ENCODE data around the gene SIGLEC8. TPM values are rescaled to one million over a fixed set of nuclear protein-coding genes. Genes with fewer than 3 reads are reported as not detected.
"Not testable (repeated sequence)": the region's sequence is repeated elsewhere in the genome, so short reads cannot be mapped to it uniquely, and the experiment has no call there.

Gene SIGLEC8
- total RNA-seq, 1 experiment from 2014 or later = not detected

DNA sequence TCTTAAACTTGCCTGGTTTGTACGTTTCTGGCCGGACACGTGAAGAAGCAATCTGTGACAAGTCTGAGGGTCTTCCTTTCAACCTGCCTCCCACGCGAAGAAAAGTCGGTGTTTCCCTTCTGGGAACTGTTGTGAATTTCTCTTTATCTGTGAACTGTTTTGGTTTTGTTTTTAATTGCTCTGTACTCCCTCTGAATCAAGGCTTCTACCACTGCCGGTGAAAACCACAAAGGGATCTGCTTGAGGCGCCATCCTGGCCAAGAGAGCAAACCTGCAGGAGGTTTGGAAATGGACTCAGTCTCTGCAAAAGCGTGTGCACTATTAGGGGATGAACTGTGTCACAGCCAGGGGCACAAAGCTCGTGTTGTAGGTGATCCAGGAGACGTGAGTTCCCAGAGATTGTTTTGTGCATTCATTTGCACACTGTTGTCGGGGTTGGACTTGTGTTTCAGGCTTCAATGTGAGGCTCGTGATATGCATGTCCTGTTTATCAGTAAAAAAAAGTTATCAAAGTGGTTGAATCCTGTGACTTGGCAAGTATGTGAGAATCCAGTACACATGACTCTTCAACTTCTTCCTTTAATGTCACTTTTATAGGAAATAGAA lies 9.7 kb downstream of the SIGLEC8 start:
- no peak for DNase-seq (ENCODE audit: extremely low read depth, low read depth)

DNA sequence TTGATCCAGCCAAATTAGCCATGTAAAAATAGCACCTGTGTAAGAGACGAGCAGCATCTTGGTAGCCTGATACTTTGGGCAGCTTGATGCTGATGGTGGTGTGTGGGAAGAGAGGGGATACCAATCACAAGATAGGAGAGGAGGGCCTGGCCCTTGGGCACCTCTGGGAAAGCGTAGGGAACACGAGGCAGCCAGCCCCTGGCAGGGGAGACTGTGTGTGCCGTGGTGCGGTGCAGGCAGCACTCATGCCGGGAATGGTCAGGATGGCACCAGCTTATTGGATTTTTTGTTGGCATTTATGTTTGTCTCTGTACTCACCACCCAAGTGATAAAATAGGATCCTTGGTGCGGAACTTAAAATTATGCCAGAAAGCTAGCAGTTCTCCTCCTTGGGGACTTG lies 10.2 kb downstream of the SIGLEC8 start:
- DNase-seq (ENCODE audit: extremely low read depth, low read depth) = no peak

DNA sequence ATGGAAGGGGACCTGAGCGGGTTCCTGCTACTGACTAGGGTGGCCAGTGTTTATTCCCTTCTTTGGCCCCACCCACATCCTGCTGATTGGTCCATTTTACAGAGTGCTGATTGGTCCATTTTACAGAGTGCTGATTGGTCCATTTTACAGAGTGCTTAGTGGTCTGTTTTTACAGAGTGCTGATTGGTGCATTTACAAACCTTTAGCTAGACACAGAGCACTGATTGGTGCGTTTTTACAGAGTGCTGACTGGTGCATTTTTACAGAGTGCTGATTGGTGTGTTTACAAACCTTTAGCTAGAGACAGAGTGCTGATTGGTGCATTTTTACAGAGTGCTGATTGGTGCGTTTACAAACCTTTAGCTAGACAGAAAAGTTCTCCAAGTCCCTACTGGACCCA lies 10.7 kb downstream of the SIGLEC8 start:
- not testable (repeated sequence) for DNase-seq (ENCODE audit: extremely low read depth, low read depth)

DNA sequence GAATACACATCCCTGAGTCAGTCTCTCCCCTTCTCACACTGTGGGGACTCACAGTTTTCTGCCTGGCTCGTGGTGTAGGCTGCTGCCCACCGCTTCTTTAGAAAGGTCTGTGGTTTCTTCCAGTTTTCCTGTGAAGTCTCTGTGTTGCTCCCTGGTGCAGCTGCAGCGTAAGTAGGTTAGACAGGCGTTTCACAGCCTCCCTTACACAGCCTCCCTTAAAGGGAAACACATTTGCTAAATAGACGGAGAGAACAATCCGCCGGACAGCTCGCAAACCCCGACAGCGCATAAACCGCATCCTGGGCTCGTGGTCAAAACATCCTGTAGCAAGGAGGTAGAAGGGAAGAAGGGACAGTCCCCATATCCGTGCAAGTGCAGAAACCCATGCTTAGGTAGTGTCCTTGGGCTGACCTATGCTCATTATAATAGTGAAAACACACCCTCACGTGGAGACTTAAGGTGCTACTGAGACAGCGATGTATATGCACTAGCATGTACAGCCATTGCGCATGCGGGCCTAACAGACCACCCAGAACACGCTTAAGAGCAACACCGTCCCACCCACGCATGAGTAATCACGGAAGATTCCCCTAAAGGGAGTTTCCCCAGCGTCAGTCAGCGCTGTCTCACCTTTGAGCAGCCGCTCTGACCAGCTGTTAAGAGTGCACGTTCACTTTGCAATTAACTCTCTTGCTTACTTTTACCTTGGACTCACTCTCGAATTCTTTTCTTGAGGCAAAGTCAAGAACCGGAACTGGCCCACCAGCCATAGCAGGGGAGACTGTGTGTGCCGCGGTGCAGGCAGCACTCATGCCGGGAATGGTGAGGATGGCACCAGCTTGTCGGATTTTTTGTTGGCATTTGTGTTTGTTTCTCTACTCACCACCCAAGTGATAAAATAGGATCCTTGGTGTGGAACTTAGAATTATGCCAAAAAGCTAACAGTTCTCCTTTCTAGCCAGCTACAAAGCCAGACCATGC lies 16.6 kb downstream of the SIGLEC8 start:
- no peak for DNase-seq (ENCODE audit: extremely low read depth, low read depth)

DNA sequence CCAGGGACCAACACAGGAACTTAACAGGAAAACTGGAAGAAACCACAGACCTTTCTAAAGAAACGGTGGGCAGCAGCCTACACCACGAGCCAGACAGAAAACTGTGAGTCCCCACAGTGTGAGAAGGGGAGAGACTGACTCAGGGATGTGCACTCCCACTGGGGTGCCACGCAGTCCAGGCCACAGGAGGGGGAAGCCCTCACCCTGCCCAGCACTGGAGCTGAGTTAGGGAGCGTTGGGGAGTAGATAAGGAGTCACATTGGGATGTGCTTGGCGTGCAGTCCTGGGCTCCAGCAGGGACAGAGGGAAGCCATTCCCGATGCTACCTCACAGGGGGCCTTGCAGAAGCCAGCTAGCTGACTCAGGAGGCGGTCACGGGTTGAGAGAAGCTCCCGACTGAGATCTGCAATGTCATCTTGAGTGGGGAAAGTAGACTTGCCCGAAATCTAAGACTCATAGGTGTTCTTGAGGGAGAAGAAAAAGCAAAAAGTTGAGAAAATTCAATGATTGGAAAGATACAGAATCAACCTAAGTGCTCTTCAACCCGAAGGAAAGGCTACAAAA lies 17.3 kb downstream of the SIGLEC8 start:
- no peak for DNase-seq (ENCODE audit: extremely low read depth, low read depth)

DNA sequence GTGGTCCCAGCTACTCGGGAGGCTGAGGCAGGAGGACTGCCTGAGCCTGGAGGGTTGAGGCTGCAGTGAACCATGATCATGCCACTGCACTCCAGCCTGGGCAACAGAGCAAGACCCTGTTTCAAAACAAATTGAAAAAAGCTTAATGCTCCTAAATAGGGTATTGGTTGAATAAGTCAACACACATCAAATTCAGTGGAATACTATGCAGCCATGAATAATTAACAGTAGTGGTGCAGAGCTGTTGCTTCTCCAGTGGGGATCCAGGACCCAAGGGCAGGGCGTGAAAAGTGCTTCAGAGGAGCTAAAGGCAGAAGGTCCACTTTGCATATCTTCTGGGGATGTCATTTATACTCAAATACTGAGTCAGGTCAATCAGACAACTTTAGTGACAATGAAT lies 18.2 kb downstream of the SIGLEC8 start:
- DNase-seq (ENCODE audit: extremely low read depth, low read depth) = no peak

DNA sequence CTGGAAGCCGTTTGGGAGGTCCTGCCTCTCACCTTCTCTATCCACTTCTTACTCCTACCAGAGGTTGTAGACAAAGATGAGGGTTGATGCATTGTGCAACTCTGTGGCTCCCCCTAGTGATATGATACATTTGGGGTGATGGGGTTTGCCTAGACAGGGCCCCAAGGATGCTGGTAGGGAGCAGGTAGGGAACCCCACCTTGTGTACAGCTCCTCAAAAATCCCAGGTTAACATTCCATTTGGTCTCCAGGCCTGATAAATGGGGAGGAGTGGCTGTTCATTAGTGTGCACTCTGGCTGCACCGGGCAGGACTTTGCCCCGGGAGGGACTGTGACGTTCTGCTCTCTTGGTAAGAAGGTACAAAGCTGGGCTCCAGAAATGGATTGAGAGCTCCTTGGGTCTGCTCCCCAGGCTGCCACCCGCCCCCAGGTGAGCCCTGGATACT lies 19.2 kb downstream of the SIGLEC8 start:
- no peak for DNase-seq (ENCODE audit: extremely low read depth, low read depth)

DNA sequence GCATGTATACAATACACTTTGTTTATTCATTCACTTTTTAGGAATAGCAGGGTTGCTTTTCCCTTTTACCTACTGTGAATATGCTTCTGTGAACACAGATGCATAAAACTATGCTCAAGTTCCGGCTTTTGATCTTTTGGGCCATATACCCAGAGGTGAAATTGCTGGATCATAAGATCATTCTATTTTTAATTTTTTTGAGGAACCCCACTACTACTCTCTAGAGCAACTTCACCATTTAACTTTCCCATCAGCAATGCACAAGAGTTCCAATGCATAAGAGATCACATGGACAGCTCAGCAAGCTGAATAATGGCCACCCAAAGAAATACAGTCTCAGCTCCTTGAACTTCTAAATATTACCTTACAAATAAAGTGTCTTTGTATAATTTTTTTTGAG lies 23.8 kb downstream of the SIGLEC8 start:
- no peak for DNase-seq (ENCODE audit: extremely low read depth, low read depth)

DNA sequence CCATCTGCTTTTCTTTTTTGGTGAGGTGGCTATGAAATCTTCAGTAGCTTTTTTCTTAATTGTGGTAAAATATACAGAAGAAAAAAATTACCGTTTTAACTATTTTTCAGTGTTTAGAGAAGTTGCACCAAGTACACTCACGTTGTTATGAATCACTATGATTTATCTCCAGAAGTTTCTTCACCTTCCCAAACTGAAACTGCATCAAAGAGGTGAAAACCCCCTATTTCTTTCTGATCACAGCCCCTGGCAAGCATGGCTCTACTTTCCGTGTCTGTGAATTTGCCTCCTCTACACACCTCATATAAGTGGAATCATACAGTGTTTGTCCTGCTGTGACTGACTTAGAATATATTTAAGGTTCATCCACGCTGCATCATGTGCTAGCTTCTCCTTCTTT lies 25.2 kb downstream of the SIGLEC8 start:
- DNase-seq (ENCODE audit: extremely low read depth, low read depth) = no peak

DNA sequence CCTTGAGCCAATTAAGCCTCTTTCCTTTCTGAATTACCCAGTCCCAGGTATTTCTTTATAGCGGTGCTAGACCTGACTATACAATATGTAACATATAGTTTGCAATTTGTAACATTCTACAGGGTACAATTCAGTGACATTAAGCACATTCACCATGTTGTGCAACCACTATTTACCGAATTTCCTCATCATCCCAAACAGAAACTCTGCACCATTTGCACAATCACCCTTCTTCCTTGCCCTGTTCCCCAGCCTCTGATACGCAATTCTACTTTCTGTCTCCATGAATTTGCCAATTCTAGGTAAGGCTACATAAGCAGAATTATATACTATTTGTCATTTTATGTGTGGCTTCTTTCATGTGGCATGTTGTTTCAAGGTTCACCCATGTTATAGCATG lies 27.1 kb downstream of the SIGLEC8 start:
- no peak for DNase-seq (ENCODE audit: extremely low read depth, low read depth)

DNA sequence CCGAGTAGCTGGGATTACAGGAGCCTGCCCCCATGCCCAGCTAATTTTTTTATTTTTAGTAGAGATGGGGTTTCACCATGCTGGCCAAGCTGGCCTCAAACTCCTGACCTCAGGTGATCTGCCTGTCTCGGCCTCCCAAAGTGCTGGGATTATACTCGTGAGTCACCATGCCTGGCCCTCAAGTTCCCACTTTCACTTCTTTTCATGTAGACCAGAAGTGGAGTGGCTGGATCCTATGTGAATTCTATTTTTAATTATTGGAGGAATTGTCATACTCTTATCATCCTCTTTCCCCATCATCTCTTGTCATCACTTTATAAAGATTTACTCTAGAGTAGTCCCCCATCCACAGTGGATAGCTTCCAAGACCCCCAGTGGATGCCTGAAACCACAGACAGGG lies 28.0 kb downstream of the SIGLEC8 start:
- no peak for DNase-seq (ENCODE audit: extremely low read depth, low read depth)

DNA sequence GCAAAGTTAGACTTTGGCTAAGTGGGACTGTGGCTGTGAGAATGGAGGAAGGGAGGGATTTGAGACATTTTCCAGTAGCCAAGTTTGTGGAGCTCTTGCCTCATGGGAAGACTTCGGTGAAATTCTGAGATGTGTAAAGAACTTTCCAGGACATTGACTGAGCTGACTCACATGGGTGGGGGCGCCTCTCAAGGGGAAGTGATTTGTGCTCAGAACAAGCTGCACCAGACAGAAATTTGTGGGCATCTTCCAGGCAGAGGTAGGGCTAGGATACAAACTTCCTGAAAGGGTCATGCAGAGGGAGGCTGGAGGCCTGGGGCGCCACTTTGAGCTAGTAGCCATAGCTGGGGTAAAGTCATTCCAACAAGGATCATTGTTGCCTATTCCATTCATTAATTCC lies 31.1 kb downstream of the SIGLEC8 start:
- no peak for DNase-seq (ENCODE audit: extremely low read depth, low read depth)

DNA sequence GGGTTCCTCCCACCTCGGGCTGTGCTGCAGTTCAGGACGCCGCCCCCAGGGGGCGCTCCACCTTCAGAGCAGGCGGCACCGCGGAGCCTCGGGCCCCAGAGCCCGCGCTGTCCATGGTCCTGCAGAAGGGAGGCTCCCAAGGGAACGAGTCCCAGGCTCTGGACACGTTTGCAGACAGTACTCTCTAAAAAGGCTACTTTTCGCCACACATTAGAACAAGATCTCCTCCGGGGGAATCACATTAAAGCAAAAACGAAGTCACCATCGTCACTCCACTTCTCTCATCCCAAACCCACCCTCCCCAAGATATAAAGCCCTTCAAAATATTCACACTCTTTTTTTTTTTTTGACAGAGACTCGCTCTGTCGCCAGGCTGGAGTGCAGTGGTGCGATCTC lies 36.2 kb downstream of the SIGLEC8 start:
- DNase-seq (ENCODE audit: extremely low read depth, low read depth) = peak; percentile 73

DNA sequence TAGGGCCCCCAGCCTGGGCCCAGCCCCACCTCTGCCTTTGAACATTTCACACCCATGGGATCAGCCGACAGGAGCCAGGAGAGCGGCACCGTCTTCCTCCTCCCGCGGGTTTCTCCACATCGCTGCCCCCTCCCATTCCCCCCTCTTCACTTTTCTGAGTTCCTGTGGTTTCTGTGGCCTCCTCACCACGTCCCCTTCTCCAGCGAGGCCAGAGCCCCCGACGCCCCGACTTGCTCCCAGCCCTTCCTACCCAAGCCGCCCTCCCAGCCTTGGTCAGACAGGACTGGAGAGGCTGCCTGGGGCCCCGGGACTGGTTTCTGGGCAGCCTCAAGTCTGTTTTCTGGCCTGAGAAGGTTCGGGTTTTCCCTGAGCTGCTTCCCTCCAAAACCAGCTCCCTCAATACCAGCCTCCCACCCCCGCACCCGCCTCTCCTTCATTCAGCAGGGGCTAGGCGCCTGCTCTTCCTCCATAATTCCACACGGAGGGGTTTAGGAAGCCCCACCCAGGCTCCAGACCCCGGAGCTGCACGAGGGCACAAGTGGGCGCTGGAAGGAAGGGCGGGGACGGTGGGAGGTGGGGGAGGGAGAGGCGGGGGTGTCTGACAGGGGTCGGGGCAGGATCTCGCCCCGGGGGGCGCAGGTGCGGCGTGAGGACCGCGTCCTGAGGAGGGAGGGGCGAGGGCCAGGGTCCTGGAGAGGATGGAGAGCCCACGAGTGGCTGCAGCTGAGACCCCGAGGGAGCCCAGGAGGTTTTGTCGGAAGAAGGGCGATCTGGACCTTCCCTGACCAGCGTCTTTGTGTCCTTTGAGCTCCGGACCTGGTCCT lies 36.8 kb downstream of the SIGLEC8 start:
- DNase-seq (ENCODE audit: extremely low read depth, low read depth) = no peak

DNA sequence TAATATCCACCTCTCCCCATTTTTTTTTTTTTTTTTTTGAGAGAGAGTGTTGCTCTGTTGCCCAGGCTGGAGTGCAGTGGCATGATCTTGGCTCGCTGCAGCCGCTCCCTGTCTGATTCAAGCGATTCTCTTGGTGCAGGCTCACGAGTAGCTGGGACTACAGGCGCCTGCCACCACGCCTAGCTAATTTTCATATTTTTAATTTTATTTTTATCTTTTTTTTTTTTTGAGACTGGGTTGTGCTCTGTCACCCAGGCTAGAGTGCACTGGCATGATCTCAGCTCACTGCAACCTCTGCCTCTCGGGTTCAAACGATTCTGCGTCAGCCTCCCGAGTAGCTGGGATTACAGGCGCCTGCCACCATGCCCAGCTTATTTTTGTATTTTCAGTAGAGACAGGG lies 37.7 kb downstream of the SIGLEC8 start:
- DNase-seq (ENCODE audit: extremely low read depth, low read depth) = not testable (repeated sequence)

DNA sequence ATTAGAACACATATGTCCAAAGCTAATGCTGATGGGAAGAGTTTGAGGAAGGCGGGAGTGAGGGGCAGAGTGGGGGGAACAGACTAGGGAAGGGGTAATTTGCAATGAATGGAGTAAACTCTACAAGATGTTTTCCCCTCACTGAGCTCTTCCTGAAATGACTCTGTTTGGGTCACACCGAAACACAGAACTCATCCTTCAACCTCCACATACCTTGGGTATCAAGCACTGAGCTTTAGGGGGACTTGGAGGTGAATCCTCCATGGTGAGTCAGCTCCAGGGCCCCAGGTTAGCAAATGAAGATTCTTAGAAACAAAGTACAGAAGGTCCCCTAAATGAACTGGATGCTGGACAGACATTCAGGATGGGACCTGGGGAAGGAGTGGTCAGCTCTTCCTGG lies 39.5 kb downstream of the SIGLEC8 start:
- no peak for DNase-seq (ENCODE audit: extremely low read depth, low read depth)

DNA sequence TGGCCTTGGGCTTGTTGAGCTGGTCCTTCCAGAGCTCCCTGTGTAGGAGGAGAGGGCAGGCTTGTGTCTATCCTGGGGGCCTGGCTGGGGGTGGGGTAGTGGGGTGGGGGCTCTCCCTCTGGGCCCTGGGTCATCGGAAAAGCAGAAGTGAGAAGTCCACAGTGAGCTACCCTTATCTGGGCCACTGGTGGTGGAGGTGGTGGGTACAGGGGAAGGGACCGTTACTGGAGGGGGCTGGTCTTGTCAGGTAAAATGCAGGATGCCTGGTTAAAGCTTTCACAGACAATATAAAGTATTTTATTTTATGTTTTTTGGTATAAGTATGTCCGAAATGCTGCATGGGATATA lies 40.5 kb downstream of the SIGLEC8 start:
- DNase-seq (ENCODE audit: extremely low read depth, low read depth) = no peak

DNA sequence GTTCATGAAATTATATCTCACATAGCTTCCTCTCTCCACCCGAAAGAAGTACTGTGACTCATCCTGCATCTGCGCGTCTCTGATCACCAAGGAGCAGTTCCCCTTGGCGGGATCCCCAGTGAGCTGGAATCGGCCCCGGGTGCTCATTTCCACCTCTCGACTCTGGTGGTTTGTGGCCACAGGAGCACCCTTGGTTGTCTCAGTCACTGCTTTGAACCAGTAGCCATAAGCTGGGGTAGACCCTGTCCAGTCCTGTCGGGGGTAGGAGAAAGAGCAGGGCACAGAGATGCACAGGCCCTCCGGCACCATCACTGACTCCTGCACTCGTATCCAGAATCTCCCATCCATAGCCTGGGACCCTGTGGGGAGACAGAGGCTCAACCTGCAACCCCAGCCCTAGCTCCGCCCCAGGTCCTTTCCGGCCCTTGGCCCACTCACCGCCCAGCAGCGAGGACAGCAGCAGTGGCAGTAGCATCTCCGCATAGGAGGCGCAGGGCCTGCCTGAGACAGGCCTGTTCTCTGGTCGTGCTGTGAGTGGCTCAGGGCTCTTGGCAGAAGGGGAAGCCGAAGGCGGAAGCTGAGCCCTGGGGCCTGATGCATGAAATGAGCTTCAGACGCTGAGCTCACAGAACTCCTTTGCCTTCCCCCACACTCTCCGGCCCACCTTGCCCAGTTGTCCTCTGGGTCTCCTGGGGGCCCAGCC lies 41.0 kb downstream of the SIGLEC8 start, which contains the start of gene SIGLEC10:
Gene SIGLEC10, minus strand, starts transcription at position 536 of the 703 bp plus-strand sequence. Its CDS starts 61 bp downstream, at position 475.
- DNase-seq (ENCODE audit: extremely low read depth, low read depth) = no peak

DNA sequence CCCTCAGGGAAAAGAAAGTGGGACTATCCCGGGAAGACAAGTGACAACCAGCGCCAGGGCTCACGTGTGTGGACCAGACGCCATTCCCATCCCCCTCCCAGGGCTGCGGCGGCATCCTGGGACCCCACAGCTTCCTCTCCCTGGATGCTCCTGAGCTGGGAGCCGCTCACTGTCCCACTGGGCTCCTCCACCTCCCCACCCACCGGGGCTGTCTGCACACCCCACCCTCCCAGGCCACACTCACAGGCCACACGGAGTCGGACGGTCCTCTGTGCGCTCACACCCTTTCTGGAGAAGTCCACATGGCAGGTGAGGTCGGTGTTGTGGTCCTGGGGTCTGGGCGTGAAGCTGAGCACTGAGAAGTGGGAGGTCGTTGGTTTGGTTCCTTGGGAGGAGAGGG lies 41.8 kb downstream of the SIGLEC8 start:
- DNase-seq (ENCODE audit: extremely low read depth, low read depth) = not testable (repeated sequence)

DNA sequence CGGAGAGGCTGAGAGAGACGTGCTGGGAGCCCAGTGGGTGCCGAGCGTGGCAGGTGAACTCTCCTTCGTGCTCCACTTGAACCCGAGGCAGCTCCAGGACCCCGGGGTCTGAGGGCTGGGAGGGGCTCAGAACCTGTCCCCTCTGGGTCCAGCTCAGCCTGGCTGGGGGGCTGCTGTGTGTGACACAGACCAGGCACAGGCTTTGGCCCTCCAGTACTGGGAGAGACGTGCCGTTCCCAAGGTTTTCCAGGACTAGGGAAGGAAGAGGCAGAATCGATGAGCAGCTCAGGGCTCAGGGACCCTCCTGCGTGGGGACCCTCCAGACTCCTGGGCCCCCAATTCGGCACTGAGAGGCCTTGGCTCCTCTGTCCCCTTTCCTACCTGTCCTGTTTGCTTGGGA lies 43.1 kb downstream of the SIGLEC8 start:
- DNase-seq (ENCODE audit: extremely low read depth, low read depth) = no peak
